HG02571 (cell line): ENCODE results near the gene LYST.

Experiments used
- ATAC-seq: cut with Tn5 transposase; IDR thresholded peaks from one replicate; pipeline ENCODE4 v1.9.1; 2021; ENCODE audit warnings: mild to moderate bottlenecking, moderate library complexity; ENCODE audit not compliant: unreplicated experiment

The LYST gene

GRCh38 chr1:235725434-235725833, 141.3 kb downstream of the LYST start:
- no peak for ATAC-seq

GRCh38 chr1:235724730-235725129, 142.0 kb downstream of the LYST start:
- no peak for ATAC-seq

- ATAC-seq, result no peak
Observed at GRCh38 chr1:235722858-235723257, 143.8 kb downstream of the LYST start.

- no peak for ATAC-seq
Observed at GRCh38 chr1:235721982-235722381, 144.7 kb downstream of the LYST start.

- no peak for ATAC-seq
Observed at GRCh38 chr1:235720544-235720943, 146.2 kb downstream of the LYST start.

GRCh38 chr1:235714205-235714897, 152.4 kb downstream of the LYST start:
- no peak for ATAC-seq

- no peak for ATAC-seq
Observed at GRCh38 chr1:235712812-235713211, 153.9 kb downstream of the LYST start.

- ATAC-seq, result no peak
Observed at GRCh38 chr1:235710687-235711086, 156.0 kb downstream of the LYST start.

- ATAC-seq, result no peak
Observed at GRCh38 chr1:235709018-235709417, 157.7 kb downstream of the LYST start.

- no peak for ATAC-seq
Observed at GRCh38 chr1:235708390-235708962, 158.2 kb downstream of the LYST start.

- no peak for ATAC-seq
Observed at GRCh38 chr1:235703506-235703905, 163.2 kb downstream of the LYST start.

- ATAC-seq, result no peak
Observed at GRCh38 chr1:235702412-235702811, 164.3 kb downstream of the LYST start.

GRCh38 chr1:235697508-235697907, 169.2 kb downstream of the LYST start:
- ATAC-seq, result no peak

GRCh38 chr1:235689356-235689755, 177.3 kb downstream of the LYST start:
- no peak for ATAC-seq

GRCh38 chr1:235688096-235688495, 178.6 kb downstream of the LYST start:
- ATAC-seq, result no peak

- no peak for ATAC-seq
Observed at GRCh38 chr1:235683653-235684052, 183.1 kb downstream of the LYST start.

GRCh38 chr1:235682216-235682615, 184.5 kb downstream of the LYST start:
- no peak for ATAC-seq

GRCh38 chr1:235679644-235680043, 187.1 kb downstream of the LYST start:
- no peak for ATAC-seq

GRCh38 chr1:235679005-235679404, 187.7 kb downstream of the LYST start:
- ATAC-seq, result no peak

- no peak for ATAC-seq
Observed at GRCh38 chr1:235675152-235675890, 191.4 kb downstream of the LYST start.

- ATAC-seq, result no peak
Observed at GRCh38 chr1:235673981-235674380, 192.7 kb downstream of the LYST start.

- no peak for ATAC-seq
Observed at GRCh38 chr1:235671992-235672391, 194.7 kb downstream of the LYST start.
